ENCODE measurements around the gene KRTAP12-2.

KRTAP12-2 gene

DNA sequence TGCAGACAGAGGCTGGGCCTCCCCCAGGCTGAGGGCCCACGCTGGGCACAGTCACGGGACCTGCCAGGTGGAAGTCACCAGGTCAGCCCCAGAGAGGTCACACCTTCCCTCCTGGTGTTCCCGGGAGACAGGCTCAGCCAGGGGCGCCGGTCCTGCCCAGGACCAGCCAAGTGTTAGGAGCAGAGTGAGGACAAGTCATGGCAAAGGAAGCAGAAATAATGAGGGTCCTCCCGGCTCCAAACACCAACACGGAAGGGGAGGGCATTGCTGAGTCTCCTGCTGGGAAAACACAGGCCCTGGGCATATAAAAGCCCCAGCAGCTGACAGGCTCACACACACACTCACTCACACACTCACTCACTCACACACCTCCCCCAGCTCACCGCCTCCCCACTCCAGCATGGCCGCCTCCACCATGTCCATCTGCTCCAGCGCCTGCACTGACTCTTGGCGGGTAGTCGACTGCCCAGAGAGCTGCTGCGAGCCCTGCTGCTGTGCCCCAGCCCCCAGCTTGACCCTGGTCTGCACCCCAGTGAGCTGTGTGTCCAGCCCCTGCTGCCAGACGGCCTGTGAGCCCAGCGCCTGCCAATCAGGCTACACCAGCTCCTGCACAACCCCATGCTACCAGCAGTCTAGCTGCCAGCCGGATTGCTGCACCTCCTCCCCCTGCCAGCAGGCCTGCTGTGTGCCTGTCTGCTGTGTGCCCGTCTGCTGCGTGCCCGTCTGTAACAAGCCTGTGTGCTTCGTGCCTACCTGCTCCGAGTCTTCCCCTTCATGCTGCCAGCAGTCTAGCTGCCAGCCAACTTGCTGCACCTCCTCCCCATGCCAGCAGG is 29.5 kb downstream of the KRTAP12-2 start, which contains the start of gene KRTAP10-10:
Gene KRTAP10-10 (plus strand): TSS at position 339 of the 833 bp plus-strand sequence. CDS start 62 bp downstream, at position 401.
- Histone ChIP-seq H3K4me2 (no peak within 1 kb of the TSS), H3K4me3 (IDR thresholded peaks at IDR 0.05; ENCODE audit: insufficient read depth, low read depth, low read length) (no peak within 1 kb of the TSS), H3K79me2 (ENCODE audit: insufficient read depth, low read depth) (no peaks in the 10 kb centered on the region), H4K20me1 (ENCODE audit: insufficient read depth) (no peaks in the 10 kb centered on the region), H3K9ac (no peak within 1 kb of the TSS), H3K27me3 (ENCODE audit: insufficient read depth, low read depth) (peaks cover 22% of the 10 kb centered on the region; the same call in 1 of the 2 replicates), H3K4me1 (ENCODE audit: low read depth, poor library complexity, severe bottlenecking) (no peaks in the 10 kb centered on the region), H3K36me3 (ENCODE audit: insufficient read depth) (no peaks in the 10 kb centered on the region), H3K27ac (no peak within 1 kb of the TSS), H2AFZ (ENCODE audit: low read depth) (no peak within 1 kb of the TSS)
- TF ChIP-seq, protein P1, sequence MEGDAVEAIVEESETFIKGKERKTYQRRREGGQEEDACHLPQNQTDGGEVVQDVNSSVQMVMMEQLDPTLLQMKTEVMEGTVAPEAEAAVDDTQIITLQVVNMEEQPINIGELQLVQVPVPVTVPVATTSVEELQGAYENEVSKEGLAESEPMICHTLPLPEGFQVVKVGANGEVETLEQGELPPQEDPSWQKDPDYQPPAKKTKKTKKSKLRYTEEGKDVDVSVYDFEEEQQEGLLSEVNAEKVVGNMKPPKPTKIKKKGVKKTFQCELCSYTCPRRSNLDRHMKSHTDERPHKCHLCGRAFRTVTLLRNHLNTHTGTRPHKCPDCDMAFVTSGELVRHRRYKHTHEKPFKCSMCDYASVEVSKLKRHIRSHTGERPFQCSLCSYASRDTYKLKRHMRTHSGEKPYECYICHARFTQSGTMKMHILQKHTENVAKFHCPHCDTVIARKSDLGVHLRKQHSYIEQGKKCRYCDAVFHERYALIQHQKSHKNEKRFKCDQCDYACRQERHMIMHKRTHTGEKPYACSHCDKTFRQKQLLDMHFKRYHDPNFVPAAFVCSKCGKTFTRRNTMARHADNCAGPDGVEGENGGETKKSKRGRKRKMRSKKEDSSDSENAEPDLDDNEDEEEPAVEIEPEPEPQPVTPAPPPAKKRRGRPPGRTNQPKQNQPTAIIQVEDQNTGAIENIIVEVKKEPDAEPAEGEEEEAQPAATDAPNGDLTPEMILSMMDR (conservative IDR thresholded peaks at IDR 0.05; ENCODE audit: low read depth, low read length): no peak

DNA sequence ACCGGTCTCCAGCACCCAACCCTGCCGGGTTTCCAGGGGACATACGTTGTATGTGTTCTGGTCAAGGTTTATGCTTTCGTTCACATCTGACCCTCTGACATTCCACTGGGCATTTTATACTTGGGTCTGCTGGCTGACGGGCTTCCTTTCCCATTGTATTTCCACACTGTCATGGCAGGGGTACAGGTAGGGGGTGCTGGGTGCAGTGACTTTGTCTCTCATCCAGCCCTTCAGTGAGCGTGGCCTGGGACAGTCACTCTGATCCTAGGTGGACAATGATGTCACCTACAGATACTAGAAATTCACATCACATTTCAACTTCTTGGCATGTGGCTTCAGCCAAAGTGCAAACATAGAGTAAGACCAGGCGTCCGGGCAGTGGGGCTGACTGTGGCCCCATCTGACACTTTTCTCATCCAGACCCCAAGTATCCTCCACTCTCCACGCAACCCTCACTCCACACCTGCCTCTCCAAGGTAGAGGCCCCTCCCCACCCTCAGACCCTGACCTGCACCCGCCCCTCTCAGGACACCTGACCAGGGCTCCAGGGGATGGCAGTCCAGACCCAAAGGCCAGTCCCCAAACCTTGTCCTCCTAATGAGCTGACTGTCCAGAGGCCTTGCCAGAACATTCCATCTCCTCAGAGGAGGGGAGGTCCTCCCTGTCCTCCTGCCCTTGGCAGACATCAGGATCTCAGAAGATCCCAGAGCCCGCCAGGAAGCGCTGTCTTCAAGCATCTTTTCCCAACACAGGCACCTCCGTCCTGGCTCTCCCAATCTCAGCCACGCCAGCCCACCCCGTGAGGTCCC is 30.3 kb downstream of the KRTAP12-2 start:
- H3K27me3 ChIP-seq (ENCODE audit: insufficient read depth, low read depth): peaks cover 15% of the 10 kb centered on the region; the same call in 1 of the 2 replicates
- no peaks in the 10 kb centered on the region for H3K4me1 ChIP-seq (ENCODE audit: low read depth, poor library complexity, severe bottlenecking)
- H2AFZ ChIP-seq (ENCODE audit: low read depth): no peak overlapping the region
- H3K36me3 ChIP-seq (ENCODE audit: insufficient read depth): no peaks in the 10 kb centered on the region
- H3K4me3 ChIP-seq (IDR thresholded peaks at IDR 0.05; ENCODE audit: insufficient read depth, low read depth, low read length): no peak overlapping the region
- no peaks in the 10 kb centered on the region for H3K79me2 ChIP-seq (ENCODE audit: insufficient read depth, low read depth)
- H3K4me2 ChIP-seq: no peak overlapping the region
- TF ChIP-seq, protein P1 (conservative IDR thresholded peaks at IDR 0.05; ENCODE audit: low read depth, low read length): no peak
- no peak overlapping the region for H3K27ac ChIP-seq
- H3K9ac ChIP-seq: no peak overlapping the region
- H4K20me1 ChIP-seq (ENCODE audit: insufficient read depth): no peaks in the 10 kb centered on the region

DNA sequence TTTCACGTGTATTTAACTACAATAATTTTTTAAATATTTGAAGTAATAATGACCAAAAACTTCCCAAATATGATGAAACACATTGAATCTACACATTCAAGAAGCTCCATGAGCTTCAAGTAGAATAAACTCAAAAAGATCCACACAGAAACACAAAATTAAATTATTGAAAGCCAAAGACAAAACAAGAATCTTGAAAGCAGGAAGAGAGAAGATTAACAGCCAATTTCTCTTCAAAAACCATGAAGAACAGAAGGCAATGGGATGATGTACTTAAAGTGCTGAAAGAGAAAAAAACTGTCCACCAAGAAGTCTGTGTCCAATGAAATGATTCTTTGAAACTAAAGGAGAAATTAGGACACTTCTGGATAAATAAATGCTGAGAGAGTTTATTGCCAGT is 34.7 kb downstream of the KRTAP12-2 start:
- Histone ChIP-seq H3K79me2 (ENCODE audit: insufficient read depth, low read depth) (no peaks in the 10 kb centered on the region), H2AFZ (ENCODE audit: low read depth) (no peak overlapping the region), H3K4me2 (no peak overlapping the region), H3K27me3 (ENCODE audit: insufficient read depth, low read depth) (peaks cover 12% of the 10 kb centered on the region; the same call in 1 of the 2 replicates), H4K20me1 (ENCODE audit: insufficient read depth) (no peaks in the 10 kb centered on the region), H3K9ac (no peak overlapping the region), H3K4me1 (ENCODE audit: low read depth, poor library complexity, severe bottlenecking) (no peaks in the 10 kb centered on the region), H3K4me3 (IDR thresholded peaks at IDR 0.05; ENCODE audit: insufficient read depth, low read depth, low read length) (no peak overlapping the region), H3K36me3 (ENCODE audit: insufficient read depth) (no peaks in the 10 kb centered on the region), H3K27ac (no peak overlapping the region)
- TF ChIP-seq, protein P1 (conservative IDR thresholded peaks at IDR 0.05; ENCODE audit: low read depth, low read length): no peak

DNA sequence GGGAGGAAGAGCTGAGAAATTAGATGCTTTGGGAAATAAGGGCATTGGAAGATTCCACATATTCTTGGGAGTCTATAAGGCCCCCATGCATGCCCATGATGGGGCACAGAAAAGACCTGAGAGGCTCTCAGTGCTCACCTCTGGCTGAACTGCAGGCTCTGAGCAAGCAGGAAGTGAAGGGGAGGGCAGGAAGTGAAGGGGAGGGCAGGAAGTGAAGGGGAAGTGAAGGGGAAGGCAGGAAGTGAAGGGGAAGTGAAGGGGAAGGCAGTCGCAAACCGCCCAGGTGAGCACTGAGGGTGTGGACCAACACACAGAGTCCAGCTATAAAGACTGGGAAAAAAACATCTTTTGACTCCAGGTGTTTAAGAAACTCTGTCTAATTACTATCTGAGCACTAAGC is 36.3 kb downstream of the KRTAP12-2 start:
- no peak overlapping the region for H3K4me3 ChIP-seq (IDR thresholded peaks at IDR 0.05; ENCODE audit: insufficient read depth, low read depth, low read length)
- H3K4me2 ChIP-seq: no peak overlapping the region
- H3K79me2 ChIP-seq (ENCODE audit: insufficient read depth, low read depth): no peaks in the 10 kb centered on the region
- H3K27ac ChIP-seq: no peak overlapping the region
- peaks cover 7% of the 10 kb centered on the region; the same call in 1 of the 2 replicates for H3K27me3 ChIP-seq (ENCODE audit: insufficient read depth, low read depth)
- TF ChIP-seq, protein P1 (conservative IDR thresholded peaks at IDR 0.05; ENCODE audit: low read depth, low read length): no peak
- H4K20me1 ChIP-seq (ENCODE audit: insufficient read depth): no peaks in the 10 kb centered on the region
- H3K9ac ChIP-seq: no peak overlapping the region
- H2AFZ ChIP-seq (ENCODE audit: low read depth): no peak overlapping the region
- no peaks in the 10 kb centered on the region for H3K4me1 ChIP-seq (ENCODE audit: low read depth, poor library complexity, severe bottlenecking)
- H3K36me3 ChIP-seq (ENCODE audit: insufficient read depth): no peaks in the 10 kb centered on the region

Data from KMS-11 (cell line).